GM23338 (cell line): ENCODE data around the gene SGCB.

Experiments
- CREB1 ChIP-seq: fragments of 250-450 bp; sonication (Bioruptor Pico); IDR thresholded peaks from 2 replicates; pipeline ENCODE4 v1.5.0; 2020; ENCODE audit warnings: low read depth, mild to moderate bottlenecking, moderate library complexity
- ETS1 ChIP-seq: IDR thresholded peaks from 2 replicates; pipeline ENCODE4 v1.6.1; 2016; ENCODE audit warnings: antibody characterized with exemption
- EZH2 ChIP-seq: fragments of 200-600 bp; sonication (generic); IDR thresholded peaks from one replicate; pipeline ENCODE4 v1.8.0; 2017; ENCODE audit warnings: antibody characterized with exemption, mild to moderate bottlenecking, low read depth; ENCODE audit not compliant: unreplicated experiment
- EZH2phosphoT487 ChIP-seq: fragments of 200-600 bp; sonication (generic); IDR thresholded peaks from one replicate; pipeline ENCODE4 v1.8.1; 2018; ENCODE audit warnings: antibody characterized with exemption; ENCODE audit not compliant: unreplicated experiment
- JUNB ChIP-seq: IDR thresholded peaks from one replicate; pipeline ENCODE4 v1.6.1; 2016; ENCODE audit warnings: antibody characterized with exemption; ENCODE audit not compliant: unreplicated experiment
- NANOG ChIP-seq: IDR thresholded peaks from 2 replicates; pipeline ENCODE4 v1.6.1; 2016; ENCODE audit warnings: antibody characterized with exemption, borderline replicate concordance
- POLR2AphosphoS5 ChIP-seq: IDR thresholded peaks from 2 replicates; pipeline ENCODE4 v1.6.1; 2016; ENCODE audit warnings: antibody characterized with exemption, low read depth
- STAT1 ChIP-seq: IDR thresholded peaks from one replicate; pipeline ENCODE4 v1.6.1; 2016; ENCODE audit warnings: antibody characterized with exemption; ENCODE audit not compliant: unreplicated experiment
- ZNF114 ChIP-seq: fragments of 250-450 bp; sonication (Bioruptor Pico); IDR thresholded peaks from 2 replicates; pipeline ENCODE4 v1.5.0; 2020; ENCODE audit warnings: mild to moderate bottlenecking, moderate library complexity
- ZNF331 ChIP-seq: fragments of 250-450 bp; sonication (Bioruptor Pico); IDR thresholded peaks from 2 replicates; pipeline ENCODE4 v1.5.0; 2020; ENCODE audit warnings: low read depth, mild to moderate bottlenecking, moderate library complexity
- TF ChIP-seq, protein P1 (sequence below), 2 experiments: fragments of 200-600 bp in 1 of 2; sonication (generic) in 1 of 2; conservative IDR thresholded peaks; 2 replicates each; pipeline versions ENCODE4 v1.5.1 to v1.6.1; 2016 to 2017; ENCODE audit warnings: antibody characterized with exemption in 2 of 2, low read depth in 2 of 2, mild to moderate bottlenecking in 2 of 2, moderate library complexity in 1 of 2
- TF ChIP-seq, protein P2 (sequence below): IDR thresholded peaks from one replicate; pipeline ENCODE4 v1.6.1; 2018; ENCODE audit warnings: antibody characterized with exemption; ENCODE audit not compliant: unreplicated experiment

DNA sequence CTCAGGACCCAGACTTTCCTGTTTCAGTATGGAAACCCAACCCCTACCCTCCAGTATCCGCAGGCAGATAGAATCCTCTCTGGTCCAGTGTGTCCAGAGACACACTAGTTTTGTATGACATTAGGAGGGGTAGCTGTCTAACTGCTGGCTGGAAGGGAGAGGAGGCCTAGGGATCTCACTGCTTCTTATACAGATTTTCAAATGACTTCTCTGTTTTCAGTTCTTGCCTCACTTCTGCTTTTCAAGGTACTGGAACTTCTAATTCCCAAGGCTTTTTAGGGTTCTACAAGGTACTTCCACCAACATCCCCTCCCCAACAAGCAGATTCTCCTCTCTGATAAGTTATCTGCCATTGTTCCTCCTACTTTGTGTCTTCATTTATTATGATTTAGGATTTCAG lies 6.1 kb downstream of the SGCB start:
- TF ChIP-seq POLR2AphosphoS5 (no peak), EZH2 (no peak), EZH2phosphoT487 (no peak), STAT1 (no peak), ZNF114 (CRISPR knock-in tag) (no peak), ZNF331 (no peak), JUNB (no peak), CREB1 (CRISPR knock-in tag) (no peak), ETS1 (no peak), NANOG (no peak)
- TF ChIP-seq, protein P1, sequence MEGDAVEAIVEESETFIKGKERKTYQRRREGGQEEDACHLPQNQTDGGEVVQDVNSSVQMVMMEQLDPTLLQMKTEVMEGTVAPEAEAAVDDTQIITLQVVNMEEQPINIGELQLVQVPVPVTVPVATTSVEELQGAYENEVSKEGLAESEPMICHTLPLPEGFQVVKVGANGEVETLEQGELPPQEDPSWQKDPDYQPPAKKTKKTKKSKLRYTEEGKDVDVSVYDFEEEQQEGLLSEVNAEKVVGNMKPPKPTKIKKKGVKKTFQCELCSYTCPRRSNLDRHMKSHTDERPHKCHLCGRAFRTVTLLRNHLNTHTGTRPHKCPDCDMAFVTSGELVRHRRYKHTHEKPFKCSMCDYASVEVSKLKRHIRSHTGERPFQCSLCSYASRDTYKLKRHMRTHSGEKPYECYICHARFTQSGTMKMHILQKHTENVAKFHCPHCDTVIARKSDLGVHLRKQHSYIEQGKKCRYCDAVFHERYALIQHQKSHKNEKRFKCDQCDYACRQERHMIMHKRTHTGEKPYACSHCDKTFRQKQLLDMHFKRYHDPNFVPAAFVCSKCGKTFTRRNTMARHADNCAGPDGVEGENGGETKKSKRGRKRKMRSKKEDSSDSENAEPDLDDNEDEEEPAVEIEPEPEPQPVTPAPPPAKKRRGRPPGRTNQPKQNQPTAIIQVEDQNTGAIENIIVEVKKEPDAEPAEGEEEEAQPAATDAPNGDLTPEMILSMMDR (conservative IDR thresholded peaks at IDR 0.05; ENCODE audit: low read depth in 2 of 2), result no peak
- TF ChIP-seq, protein P2, sequence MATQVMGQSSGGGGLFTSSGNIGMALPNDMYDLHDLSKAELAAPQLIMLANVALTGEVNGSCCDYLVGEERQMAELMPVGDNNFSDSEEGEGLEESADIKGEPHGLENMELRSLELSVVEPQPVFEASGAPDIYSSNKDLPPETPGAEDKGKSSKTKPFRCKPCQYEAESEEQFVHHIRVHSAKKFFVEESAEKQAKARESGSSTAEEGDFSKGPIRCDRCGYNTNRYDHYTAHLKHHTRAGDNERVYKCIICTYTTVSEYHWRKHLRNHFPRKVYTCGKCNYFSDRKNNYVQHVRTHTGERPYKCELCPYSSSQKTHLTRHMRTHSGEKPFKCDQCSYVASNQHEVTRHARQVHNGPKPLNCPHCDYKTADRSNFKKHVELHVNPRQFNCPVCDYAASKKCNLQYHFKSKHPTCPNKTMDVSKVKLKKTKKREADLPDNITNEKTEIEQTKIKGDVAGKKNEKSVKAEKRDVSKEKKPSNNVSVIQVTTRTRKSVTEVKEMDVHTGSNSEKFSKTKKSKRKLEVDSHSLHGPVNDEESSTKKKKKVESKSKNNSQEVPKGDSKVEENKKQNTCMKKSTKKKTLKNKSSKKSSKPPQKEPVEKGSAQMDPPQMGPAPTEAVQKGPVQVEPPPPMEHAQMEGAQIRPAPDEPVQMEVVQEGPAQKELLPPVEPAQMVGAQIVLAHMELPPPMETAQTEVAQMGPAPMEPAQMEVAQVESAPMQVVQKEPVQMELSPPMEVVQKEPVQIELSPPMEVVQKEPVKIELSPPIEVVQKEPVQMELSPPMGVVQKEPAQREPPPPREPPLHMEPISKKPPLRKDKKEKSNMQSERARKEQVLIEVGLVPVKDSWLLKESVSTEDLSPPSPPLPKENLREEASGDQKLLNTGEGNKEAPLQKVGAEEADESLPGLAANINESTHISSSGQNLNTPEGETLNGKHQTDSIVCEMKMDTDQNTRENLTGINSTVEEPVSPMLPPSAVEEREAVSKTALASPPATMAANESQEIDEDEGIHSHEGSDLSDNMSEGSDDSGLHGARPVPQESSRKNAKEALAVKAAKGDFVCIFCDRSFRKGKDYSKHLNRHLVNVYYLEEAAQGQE, result no peak
